ENCODE data around the gene FOXL1.

DNA sequence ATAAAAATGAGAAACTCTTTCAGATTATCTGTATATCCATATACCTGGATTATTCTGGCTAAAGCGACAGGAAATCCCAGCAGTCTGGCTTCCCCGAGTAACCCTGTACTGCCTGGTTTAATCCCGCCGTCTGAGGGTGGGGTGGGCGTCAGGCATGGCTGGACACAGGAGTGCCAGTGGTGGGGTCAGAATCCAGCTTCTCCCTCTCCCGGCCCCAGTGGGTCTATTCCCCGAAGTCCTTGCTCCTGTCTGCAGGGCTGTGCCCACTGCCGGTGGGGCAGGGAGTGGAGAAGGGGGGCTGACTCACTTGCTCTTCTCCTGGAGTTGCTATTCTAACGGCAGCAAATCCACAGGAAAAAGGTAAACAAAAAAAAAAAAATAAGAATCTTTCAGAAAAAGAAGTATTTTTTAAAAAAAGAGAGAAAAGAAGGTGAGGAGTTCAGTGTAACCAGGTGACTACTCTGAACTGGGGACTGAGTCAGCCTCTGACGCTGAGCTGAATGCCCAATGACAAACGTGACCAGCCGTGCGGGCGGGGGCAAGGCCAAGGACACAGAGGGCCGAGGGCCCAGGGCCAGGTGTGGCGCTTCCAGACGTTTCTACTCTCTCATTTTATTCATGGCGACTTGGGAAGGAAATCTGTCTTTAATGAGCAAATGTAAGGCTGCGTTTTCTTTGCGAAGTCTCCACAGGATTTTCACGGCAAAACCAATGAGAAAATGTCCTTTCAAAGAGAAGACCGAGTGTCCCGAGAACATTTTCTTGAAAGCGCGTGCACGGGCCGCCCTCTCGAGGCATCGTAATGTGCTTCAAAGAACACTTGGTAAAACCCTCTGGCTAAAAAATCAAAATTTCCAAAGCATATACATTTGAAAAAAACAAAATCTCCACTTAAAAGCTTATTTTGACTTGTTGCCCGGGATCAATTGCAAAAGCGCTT lies 47.8 kb upstream of the FOXL1 start:
- TF ChIP-seq, protein P1, sequence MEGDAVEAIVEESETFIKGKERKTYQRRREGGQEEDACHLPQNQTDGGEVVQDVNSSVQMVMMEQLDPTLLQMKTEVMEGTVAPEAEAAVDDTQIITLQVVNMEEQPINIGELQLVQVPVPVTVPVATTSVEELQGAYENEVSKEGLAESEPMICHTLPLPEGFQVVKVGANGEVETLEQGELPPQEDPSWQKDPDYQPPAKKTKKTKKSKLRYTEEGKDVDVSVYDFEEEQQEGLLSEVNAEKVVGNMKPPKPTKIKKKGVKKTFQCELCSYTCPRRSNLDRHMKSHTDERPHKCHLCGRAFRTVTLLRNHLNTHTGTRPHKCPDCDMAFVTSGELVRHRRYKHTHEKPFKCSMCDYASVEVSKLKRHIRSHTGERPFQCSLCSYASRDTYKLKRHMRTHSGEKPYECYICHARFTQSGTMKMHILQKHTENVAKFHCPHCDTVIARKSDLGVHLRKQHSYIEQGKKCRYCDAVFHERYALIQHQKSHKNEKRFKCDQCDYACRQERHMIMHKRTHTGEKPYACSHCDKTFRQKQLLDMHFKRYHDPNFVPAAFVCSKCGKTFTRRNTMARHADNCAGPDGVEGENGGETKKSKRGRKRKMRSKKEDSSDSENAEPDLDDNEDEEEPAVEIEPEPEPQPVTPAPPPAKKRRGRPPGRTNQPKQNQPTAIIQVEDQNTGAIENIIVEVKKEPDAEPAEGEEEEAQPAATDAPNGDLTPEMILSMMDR (IDR thresholded peaks at IDR 0.05), result no peak
- TF ChIP-seq POLR2A (IDR thresholded peaks at IDR 0.05), result no peak
